HG03439 (cell line): ENCODE data around the gene CACNA2D1.
"Not testable (repeated sequence)": the region's sequence is repeated elsewhere in the genome, so short reads cannot be mapped to it uniquely, and the experiment has no call there.

Source experiments
- ATAC-seq: cut with Tn5 transposase; IDR thresholded peaks from one replicate; pipeline ENCODE4 v1.9.1; 2021; ENCODE audit warnings: mild to moderate bottlenecking, moderate library complexity; ENCODE audit not compliant: unreplicated experiment

CACNA2D1 gene

DNA sequence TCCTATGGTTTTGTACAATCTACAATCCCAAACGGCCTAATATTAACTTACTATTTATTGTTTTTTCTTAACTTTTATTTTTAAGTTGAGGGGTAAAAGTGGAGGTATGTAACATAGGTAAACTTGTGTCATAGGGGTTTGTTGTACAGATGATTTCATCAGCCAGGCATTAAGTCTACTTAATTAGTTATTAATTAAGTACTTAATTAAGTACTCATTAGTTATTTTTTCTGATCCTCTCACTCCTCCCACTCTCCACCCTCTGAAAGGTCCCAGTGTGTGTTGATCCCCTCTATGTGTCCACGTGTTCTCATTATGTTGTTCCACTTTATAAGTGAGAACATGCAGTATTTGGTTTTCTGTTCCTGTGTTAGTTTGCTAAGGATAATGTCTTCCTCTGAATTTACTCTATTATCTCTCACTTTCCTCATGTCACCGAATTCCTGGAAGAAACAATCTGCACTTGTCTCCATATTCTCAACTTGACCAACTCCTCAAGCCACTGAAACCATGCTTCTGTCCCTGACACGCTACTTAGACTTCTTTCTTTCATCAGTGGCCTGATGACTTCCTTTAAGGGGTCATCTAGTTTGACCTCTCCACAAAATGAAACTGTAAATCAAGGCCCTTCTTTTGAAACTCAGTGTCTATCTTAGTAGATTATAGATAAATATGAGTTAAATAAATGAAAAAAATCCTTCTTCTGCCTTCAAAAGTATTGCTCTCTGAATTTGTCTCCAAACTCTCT is 9.1 kb downstream of the CACNA2D1 start:
- ATAC-seq, result no peak

DNA sequence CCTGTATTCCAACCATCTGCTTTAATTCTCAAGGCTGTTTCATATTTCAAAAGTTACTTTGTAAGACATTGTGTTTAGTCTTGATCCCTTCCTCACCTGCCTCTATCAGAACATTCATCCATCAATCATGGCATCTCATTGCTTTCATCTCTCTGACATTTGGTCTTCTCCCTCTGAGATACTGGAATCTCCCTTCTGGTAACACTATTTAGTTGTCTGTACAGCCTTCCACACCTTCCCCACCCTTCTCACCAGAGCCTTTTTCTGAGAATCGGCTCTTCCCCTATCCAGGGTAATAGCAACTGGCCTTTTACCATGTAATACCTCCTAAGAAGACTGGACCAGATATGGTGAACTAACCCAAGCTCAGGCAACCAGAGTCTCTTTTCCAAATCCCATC is 10.1 kb downstream of the CACNA2D1 start:
- ATAC-seq, result no peak

DNA sequence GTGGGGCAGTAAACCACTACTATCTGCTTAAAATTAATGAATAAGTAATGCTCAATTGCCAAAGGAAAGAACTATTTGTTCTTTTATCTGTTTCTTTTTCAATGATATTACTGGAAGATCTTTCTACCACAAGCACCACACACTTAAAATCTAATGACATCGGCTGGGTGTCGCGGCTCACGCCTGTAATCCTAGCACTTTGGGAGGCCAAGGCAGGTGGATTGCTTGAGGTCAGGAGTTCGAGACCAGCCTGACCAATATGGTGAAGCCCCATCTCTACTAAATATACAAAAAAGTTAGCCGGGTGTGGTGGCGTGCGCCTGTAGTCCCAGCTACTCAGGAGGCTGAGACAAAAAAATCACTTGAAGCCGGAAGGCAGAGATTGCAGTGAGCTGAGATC is 10.8 kb downstream of the CACNA2D1 start:
- not testable (repeated sequence) for ATAC-seq

DNA sequence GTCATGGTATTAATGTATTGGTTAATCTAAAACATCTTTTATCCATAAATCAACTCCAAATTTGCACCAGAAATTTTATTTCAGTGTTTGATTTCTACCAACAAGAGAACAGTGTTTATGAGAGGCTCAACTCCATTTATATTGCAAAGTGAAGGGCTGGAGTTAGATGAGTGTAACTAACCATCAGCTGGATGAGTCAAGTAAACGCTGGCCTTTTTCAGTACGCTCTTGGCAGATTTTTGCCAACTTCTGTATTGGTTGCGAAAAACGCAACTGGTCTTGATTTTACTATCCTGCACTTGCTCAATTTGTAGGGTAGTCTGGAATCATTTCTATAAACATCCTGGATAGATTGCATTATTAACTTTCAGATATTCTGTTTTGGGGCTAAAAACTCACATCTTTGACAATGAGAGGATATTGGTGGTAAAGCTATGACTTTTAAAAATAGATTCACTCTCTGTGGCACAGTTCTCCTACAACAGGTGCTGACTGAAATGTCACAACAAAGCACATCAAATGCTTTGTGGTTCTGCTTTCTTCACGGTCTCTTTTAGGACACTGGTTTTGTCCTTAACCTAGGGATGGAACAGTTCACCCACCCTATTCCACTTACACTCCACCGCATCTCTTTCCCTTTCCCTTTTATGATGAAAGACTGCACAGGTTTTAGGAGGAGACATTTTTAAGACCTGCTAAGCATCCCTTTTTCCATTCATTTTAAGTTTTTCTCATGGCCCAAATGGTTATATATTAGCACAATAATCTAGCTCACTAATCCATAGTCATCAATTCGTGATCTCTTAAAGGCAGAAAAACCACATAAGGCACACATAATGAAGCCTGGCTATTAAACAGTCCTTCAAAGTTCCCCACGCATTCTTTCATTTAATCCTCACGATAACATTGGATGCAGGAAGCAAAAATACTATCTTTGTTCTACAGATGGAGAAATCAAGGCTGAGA is 12.8 kb downstream of the CACNA2D1 start:
- no peak for ATAC-seq

DNA sequence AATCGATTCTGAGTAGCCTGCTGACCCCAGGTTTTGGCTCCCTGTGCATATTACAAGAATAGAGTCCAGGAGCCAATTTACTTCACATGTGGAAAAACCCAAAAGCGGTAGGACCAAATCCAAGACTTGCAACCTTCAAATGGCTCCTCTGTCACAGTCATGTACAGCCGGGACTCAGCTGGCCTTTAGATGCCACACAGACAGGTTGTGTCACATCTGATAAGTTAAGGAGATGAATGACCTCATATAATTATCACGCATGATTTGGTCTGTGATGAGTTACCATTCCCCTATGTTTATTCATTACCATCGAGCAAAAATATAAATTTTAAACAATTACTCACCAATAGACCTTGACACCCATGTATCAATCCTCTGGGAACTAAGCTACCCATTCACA is 14.2 kb downstream of the CACNA2D1 start:
- no peak for ATAC-seq

DNA sequence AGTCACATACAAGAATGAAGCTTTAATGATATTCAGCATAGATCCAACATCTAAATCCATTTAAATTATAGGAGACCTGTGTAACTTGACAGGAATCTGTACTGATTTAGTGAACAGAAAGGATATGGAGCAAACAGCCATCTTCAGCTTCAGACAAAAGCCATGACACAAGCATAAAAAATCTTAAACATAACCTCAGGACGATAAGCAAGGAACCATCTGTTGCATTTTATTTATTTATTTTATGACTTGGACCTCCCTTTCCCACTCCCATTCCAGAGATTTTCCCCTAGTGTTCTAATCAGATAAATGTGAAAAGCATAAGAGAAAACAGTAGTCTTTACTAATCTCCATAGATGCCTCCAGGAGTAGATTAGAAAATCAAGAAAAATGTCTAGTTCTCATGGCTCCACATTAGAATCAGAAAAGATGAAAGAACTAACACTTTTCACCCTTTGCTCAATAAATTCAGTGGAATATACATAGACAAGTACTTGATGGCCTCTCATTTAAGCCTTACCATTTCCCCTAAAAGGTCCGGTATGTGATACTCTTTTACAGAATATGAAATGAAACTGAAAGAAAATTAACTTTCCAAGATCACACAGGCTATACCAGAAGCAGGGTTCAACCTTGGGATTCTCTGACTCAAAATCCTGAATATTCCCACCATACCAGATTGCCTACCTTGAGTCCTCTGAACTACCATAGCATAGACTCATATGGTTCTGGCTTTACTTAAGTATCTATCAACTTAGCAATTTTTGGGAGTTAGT is 15.2 kb downstream of the CACNA2D1 start:
- no peak for ATAC-seq

DNA sequence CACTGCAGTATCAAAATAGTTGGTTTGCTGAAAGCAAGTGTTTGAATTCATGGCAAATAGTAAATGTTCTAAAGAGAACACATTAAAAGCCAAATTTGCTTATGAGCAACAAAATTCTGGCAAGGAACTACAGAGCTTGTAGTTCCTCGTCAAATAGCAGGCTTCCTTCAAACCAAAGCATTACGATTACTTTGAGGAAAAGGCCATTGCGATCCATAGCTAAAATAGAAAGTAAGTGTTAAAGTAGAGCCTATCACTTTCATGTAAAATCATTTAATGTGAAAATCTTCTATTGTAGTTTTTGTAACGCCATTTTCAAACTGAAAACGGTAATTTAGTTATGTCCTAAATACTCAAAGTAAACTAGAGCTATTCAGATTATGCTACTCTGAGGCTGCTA is 20.1 kb downstream of the CACNA2D1 start:
- ATAC-seq, result no peak

DNA sequence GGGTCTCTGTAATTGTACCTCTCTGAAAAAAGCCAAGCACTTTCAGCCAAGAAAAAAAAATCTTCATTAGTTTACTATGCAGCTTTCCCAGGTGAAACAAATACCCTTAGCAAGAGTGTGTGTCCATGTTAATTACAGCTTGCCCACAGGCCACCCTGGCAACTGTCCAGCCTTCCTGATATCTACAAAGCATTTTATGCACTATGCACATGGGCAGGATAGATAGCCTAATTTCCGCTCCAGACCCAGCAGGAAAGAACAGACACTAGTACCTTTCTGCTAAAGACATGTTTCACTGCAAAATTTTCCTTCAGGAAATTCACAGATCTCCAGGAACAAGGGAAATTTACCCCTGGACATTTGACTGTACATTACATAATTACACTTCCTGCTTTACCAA is 24.4 kb downstream of the CACNA2D1 start:
- no peak for ATAC-seq

DNA sequence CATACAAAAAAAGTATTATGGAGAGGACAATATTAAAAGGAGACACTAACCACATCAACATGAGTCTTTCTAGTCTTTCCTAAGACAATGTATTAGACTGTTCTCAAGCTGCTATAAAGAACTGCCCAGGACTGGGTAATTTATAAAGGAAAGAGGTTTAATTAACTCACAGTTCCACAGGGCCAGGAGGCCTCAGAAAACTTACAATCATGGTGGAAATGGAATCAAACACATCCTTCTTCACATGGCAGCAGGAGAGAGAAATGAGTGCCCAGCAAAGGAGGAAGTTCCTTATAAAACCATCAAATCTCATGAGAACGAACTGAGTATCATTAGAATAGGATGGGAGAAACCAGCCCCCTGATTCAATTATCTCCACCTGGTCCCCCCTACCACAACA is 25.7 kb downstream of the CACNA2D1 start:
- ATAC-seq, result no peak

DNA sequence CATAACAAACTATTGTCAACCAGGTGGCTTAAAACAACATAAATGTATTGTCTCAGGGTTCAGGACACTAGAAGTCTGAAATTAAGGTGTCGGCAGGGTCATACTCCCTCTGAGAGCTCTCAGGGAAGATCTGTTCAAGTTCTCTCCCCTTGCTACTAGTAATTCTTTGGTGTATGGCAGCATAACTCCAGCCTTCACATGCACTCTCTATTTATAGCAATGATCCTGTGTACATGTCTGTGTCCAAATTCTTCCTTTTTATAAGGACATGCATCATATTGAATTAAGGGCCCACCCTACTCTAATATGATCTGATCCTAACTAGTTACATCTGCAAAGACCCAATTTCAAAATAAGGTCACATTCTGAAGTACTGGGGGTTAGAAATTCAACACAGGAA is 27.2 kb downstream of the CACNA2D1 start:
- no peak for ATAC-seq

DNA sequence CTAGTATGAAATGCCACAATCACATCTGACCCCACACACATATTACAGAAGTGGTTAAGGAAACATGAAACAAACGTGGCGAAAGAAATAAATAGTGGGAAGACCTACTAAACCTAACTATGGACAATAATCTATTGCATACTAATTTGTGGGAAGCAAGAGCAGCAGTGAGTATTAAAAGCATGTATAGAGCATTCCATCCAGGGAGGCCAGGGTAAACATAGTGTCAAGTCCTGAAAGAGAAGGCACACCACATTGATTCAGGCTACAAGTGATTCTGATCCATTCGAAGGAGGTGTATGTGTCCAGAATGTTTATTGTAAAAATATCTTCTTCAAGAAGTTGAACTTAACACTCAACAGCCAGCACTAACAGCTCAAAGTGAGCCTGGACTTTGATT is 29.2 kb downstream of the CACNA2D1 start:
- no peak for ATAC-seq

DNA sequence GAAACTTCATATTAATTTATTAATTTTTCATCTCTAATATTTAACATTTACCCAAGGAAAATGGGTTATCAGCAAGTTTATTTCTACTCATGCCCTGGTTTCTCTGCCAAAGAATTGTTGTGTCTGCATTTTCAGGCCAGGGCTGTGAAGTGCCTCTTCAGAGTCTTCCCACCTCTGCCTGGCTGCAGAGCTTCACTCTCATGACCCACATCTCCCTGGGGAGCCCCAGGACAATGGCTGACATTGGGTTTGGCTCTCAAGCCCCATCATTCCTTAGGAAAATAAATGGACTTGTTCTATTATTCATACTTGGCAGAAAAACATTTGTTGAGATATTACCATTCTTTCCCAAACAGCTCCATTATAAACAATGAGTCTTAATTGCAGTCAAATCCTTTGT is 30.3 kb downstream of the CACNA2D1 start:
- no peak for ATAC-seq

DNA sequence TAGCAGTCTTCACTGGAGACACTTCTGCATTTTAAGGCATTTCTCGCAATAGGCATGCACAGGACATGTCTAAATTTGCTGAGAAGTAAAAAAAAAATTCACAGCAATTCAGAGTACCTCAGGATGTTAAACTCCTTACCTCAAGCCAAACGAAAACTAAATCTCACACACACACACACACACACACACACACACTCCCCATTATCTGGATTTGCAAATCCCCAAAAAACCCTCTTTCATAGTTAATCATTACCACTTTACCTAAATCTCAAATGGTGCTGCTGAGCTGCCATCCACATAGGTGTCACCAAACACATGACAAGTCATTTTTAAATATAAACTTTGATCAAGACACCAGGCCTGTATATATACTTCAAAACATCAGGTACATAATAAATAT is 31.8 kb downstream of the CACNA2D1 start:
- ATAC-seq, result no peak

DNA sequence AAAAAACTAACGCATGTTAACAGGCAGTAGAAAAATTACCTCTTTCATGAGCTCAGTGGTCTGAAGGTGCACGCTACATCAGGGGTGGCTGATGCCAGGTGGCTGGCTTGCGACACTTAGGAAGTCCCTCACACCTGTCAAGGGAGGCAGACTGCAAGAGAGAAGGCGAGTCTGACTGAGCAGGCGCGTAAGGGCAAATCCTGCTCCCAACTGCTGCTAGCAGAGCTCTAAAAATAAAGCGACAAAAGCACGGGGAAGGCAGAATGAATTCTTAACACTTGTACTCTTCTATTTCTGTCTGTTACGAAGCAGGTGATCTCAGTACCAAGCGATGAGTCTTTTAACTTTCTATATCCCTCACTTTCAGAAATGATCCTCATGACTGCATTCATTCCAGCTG is 33.1 kb downstream of the CACNA2D1 start:
- ATAC-seq, result no peak

DNA sequence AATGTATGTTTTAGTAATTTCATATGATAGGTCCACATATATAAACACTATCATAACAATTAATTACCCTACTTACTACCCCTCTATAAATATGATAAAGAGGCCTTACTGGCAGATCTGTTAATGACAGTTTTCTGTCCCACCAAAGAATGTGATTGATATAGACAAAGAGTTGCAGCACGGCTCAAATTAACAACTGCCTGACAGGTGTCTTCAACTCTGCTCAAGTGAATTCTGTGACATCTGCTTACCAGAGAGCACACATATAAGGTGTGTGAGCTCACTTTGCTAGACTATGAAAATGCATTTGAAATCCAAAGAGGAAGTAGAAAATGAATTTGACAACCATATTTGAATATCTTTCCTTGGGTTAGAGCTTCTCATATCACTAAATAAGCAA is 36.6 kb downstream of the CACNA2D1 start:
- no peak for ATAC-seq

DNA sequence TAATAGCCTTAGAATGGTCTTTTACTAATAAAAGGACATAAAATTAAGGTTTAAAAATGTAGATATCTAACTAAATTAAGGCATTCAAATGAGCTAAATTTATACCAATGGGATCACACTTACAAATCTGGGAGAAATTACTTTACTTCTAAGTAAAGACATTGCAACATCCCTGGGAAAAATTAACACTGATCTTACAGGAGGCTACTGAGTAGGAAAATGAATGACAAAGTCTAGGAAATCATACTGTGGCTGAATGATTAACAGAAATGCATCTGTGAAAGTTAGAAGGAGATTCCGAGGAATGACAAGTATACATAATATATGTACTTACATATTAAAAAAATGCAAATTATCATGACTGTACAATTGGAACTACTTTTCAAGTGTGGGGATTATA is 38.3 kb downstream of the CACNA2D1 start:
- no peak for ATAC-seq

DNA sequence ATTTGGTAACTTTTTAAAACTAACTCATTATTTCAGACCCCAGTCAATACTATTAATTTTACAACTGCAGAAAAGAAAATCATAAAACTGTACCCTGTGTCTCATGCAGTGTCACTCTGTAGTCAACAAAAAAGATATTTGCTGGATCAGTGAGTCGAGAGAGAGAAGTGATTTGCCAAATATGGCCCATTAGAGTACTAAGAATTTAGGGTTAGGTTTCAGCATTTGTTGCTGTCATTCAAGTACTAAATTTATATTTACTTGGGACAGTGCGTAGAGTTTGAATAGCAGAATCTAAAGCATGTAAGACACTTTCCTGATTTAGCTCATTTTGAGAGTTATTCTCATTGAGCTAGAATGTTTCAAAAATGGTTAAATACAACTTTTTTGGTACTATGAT is 38.9 kb downstream of the CACNA2D1 start:
- no peak for ATAC-seq

DNA sequence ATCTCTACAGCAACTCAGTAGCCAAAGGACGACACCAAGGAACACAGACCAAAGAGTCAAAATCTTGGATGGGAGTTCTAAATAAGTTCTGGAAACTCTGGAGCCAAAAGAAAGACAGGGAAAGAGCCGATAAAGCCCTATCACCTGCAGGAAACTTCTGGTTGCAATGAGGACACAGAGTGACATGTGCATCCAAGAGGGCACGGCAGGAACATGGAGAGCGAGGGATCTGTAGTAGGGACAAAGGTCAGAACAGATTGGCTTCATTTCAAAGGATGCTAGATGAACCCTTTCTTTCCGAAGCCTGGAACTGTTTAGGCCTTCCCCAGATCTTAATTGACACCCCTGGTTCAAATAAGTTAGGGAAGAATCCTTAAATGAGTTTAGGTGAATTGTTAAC is 39.5 kb downstream of the CACNA2D1 start:
- ATAC-seq, result no peak

DNA sequence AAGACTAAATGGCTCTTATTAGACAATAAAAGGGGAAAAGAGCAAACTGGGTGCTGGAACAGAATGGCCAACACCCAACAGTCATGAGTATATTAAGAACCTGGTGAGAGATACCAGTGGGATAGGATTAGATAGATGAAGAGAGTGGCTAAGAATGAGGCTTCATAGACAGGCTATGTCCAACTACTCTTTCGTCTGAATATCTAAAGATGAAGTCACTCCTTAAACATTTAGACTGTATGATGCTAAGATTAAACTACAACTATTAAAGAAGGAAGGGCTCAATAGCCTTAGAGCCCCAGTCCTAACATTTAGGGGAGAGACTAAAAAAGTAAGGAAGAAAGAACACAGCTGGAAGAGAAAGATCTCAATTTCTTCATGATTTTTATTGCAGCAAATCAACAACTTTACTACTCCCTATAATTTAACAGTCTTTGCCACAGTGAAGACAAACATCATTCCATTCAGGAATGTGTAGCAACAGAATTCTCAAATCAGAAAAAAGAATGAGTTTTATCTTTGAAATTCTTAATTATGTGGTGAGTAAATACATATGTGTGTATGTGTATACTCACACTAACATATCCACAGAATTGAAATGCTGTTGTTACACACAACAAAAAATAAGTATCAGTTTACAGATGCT is 45.6 kb downstream of the CACNA2D1 start:
- ATAC-seq, result no peak

DNA sequence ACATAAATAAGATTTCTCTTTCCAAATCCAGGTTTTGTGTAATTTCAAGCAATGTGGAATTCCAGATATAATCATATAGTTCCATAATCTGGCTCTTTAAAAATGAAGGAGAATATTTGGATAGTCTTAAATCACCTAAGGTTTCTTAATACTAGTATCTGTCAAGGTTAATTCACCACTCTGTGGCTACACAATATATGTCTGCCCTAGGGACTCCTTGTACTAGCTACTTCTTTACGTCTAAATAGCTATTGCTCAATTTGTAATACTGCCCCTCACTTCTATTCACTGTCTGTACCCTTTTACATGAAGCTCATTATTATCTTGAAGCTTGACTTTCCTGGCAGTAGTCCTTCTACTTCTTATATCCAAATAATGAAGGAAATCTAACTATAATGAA is 47.2 kb downstream of the CACNA2D1 start:
- ATAC-seq, result no peak

DNA sequence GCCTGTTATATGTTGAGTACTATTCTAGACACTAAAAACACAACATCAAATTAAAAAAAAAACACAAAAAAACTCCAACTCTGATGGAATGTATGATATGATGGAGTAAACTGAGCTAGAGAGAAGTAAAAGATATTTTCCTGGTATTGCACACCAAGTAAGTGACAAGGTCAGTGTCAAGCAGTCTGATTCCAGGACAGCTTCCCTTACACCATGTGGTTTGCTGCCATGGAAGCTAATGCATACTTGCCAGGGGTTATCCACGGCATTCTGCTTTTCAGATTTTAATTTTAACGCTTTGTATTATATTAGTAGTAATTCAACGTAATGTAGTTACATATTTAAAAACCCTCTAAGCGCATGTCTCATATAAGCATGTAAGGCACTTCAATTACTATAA is 48.4 kb downstream of the CACNA2D1 start:
- no peak for ATAC-seq
